CD8-positive, alpha-beta memory T cell (primary cell): Measurements from ENCODE around the gene AFAP1. TPM values are rescaled to one million over a fixed set of nuclear protein-coding genes. Genes with fewer than 3 reads are reported as not detected.

Experiments
- CTCF ChIA-PET: fragments of 350-600 bp; sonication (Branson Sonifier 250); formaldehyde crosslinking; loops from one replicate; lab custom pipeline; 2021; ENCODE audit warnings: antibody characterized with exemption; lab: Charles Lee
- POLR2A ChIA-PET: fragments of 350-600 bp; sonication (Branson Sonifier 250); formaldehyde crosslinking; loops from one replicate; lab custom pipeline; 2021; ENCODE audit warnings: antibody characterized with exemption; lab: Charles Lee
- DNase-seq, 5 donors: peaks; one replicate each; pipeline versions ENCODE4 v3.0.0 to v3.0.0-alpha.2; 2020 to 2022; ENCODE audit warnings: mixed read lengths in 1 of 5
- H3K27ac ChIP-seq: one replicate; pipeline ENCODE4 v1.7.0; 2013; ENCODE audit warnings: low read depth, mild to moderate bottlenecking, low read length, moderate library complexity
- H3K27me3 ChIP-seq: 2 replicates; pipeline ENCODE4 v1.7.0; 2013; ENCODE audit warnings: low read length, mild to moderate bottlenecking; ENCODE audit not compliant: insufficient read depth, poor library complexity, severe bottlenecking
- H3K36me3 ChIP-seq: 2 replicates; pipeline ENCODE4 v1.7.0; 2013; ENCODE audit warnings: mild to moderate bottlenecking, low read length, moderate library complexity; ENCODE audit not compliant: insufficient read depth
- H3K4me1 ChIP-seq: 2 replicates; pipeline ENCODE4 v1.7.0; 2013; ENCODE audit warnings: mild to moderate bottlenecking, low read length, moderate library complexity; ENCODE audit not compliant: insufficient read depth
- H3K4me3 ChIP-seq: 2 replicates; pipeline ENCODE4 v1.7.0; 2013; ENCODE audit warnings: mild to moderate bottlenecking, low read length
- H3K9me3 ChIP-seq: 2 replicates; pipeline ENCODE4 v1.7.0; 2013; ENCODE audit warnings: mild to moderate bottlenecking, low read length
- H3K27ac Mint-ChIP-seq, 8 donors: one replicate each; pipeline ENCODE4 v1.8.0; 2020 to 2021; ENCODE audit warnings: mixed read lengths in 8 of 8, mild to moderate bottlenecking in 6 of 8, inconsistent platforms in 3 of 8, moderate library complexity in 3 of 8
- H3K27me3 Mint-ChIP-seq, 2 donors: one replicate each; pipeline ENCODE4 v1.8.0; 2020 to 2021; ENCODE audit warnings: mixed read lengths in 2 of 2, mild to moderate bottlenecking in 1 of 2, moderate library complexity in 1 of 2
- H3K36me3 Mint-ChIP-seq, 3 donors: one replicate each; pipeline ENCODE4 v1.8.0; 2020 to 2021; ENCODE audit warnings: mixed read lengths in 3 of 3, inconsistent platforms in 1 of 3, mild to moderate bottlenecking in 1 of 3
- H3K4me1 Mint-ChIP-seq, 3 donors: one replicate each; pipeline ENCODE4 v1.8.0; 2020 to 2021; ENCODE audit warnings: mixed read lengths in 3 of 3, inconsistent platforms in 1 of 3, mild to moderate bottlenecking in 1 of 3
- H3K4me3 Mint-ChIP-seq, 7 donors: one replicate each; pipeline ENCODE4 v1.8.0; 2020 to 2021; ENCODE audit warnings: mixed read lengths in 7 of 7, mild to moderate bottlenecking in 6 of 7, moderate library complexity in 4 of 7, inconsistent platforms in 2 of 7
- H3K9me3 Mint-ChIP-seq, 5 donors: one replicate each; pipeline ENCODE4 v1.8.0; 2020 to 2022; ENCODE audit warnings: mixed read lengths in 5 of 5, mild to moderate bottlenecking in 3 of 5, moderate library complexity in 2 of 5, inconsistent platforms in 1 of 5
- polyA plus RNA-seq: library from polyadenylated mRNA; unstranded; fragments of 300-500 nt; fragmentation: Illumina TruSeq; gene quantifications from one replicate; pipeline ENCODE4 v1.2.3, GENCODE V29; 2021
- total RNA-seq, 2 experiments: library from RNA; stranded (reverse); gene quantifications; one replicate each; pipeline ENCODE4 v1.2.3, GENCODE V29; 2021

Gene AFAP1
- total and polyA plus RNA-seq, 3 experiments from 2014 or later, result 2.3 to 19.9 (median 18.4) TPM

DNA sequence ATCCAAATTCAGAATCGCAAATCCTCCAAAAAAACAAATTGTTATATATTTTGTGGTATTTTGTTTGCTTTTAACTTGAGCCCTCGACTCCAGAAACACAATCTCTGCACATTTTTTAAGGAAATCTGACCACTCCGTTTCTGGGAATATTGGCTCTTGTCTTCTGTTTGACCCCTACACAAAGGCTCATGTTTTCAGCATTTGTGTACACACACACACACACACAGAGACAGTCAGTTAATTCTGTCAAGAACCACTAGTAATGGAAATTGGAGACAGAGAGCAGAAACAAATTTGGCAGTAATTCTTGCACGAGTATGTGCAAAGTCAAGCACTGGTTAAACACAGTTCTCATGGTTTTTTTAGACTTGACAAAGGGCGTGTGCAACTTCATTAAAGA lies 115.4 kb downstream of the AFAP1 start:
- H3K9me3 ChIP-seq, result no peaks in the 10 kb centered on the region
- DNase-seq, result no peak
- Mint-ChIP-seq H3K36me3 (peaks cover 0 to 16% (median 9%) of the 10 kb centered on the region in 3 donors), H3K4me1 (peaks cover 25 to 34% (median 33%) of the 10 kb centered on the region in 3 donors), H3K9me3 (no peaks in the 10 kb centered on the region), H3K27ac (peak overlapping the region in 1 of 8 donors; percentile 11), H3K4me3 (no peak overlapping the region), H3K27me3 (peaks cover 0 to 5% of the 10 kb centered on the region in 2 donors)
- ChIA-PET POLR2A (no interaction called here), CTCF (interaction anchor here (0.8 to 2.0 kb wide), 4 partner anchors 16 to 22 kb away, joined by 3 to 9 read pairs (median 4); no protein-coding TSS in a partner anchor)
- H3K36me3 ChIP-seq, result no peaks in the 10 kb centered on the region
- peaks cover 19% of the 10 kb centered on the region for H3K4me1 ChIP-seq
- H3K4me3 ChIP-seq, result no peak overlapping the region
- no peaks in the 10 kb centered on the region for H3K27me3 ChIP-seq
- H3K27ac ChIP-seq, result no peak overlapping the region

DNA sequence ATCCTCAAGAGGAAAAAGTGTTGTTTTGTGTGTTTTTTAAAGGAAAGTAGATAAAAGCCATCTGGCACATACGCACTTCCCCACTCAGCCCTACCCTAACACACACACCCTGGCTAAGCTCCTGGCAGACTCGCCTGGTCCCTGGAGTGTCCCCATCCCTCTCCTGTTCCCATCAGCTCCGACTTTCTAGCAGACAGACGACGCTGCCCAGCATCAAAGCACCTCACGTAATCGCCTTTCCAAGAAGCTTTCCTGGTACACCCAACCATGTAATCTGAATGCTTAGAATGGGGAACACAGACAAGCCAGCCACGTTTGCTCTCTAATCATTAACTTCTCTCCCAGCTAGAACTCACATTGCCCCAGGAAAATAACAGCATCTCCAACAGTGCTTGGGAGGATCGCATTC lies 116.2 kb downstream of the AFAP1 start:
- H3K4me3 Mint-ChIP-seq, result no peak overlapping the region
- DNase-seq, result no peak
- H3K9me3 Mint-ChIP-seq, result no peaks in the 10 kb centered on the region
- H3K4me1 ChIP-seq, result peaks cover 11% of the 10 kb centered on the region
- peaks cover 0 to 22% (median 9%) of the 10 kb centered on the region in 3 donors for H3K36me3 Mint-ChIP-seq
- no peaks in the 10 kb centered on the region for H3K9me3 ChIP-seq
- no peaks in the 10 kb centered on the region for H3K27me3 ChIP-seq
- peaks cover 0 to 5% of the 10 kb centered on the region in 2 donors for H3K27me3 Mint-ChIP-seq
- H3K27ac ChIP-seq, result no peak overlapping the region
- peaks cover 17 to 26% (median 25%) of the 10 kb centered on the region in 3 donors for H3K4me1 Mint-ChIP-seq
- ChIA-PET POLR2A (interaction anchor here (0.6 kb wide), 1 partner anchor 1398 kb away, joined by 3 read pairs; no protein-coding TSS in a partner anchor), CTCF (interaction anchor here (0.6 to 2.0 kb wide), 4 partner anchors 15 to 22 kb away, joined by 3 to 9 read pairs (median 4); no protein-coding TSS in a partner anchor)
- H3K36me3 ChIP-seq, result no peaks in the 10 kb centered on the region
- H3K4me3 ChIP-seq, result no peak overlapping the region
- peak overlapping the region in 1 of 8 donors; percentile 75 for H3K27ac Mint-ChIP-seq

GRCh38 chr4:7822877-7823276 lies 116.8 kb downstream of the AFAP1 start:
- ChIA-PET CTCF (interaction anchor here (0.6 to 2.0 kb wide), 3 partner anchors 9 to 21 kb away, joined by 3 to 9 read pairs (median 3); no protein-coding TSS in a partner anchor), POLR2A (interaction anchor here (0.6 kb wide), 1 partner anchor 1398 kb away, joined by 3 read pairs; no protein-coding TSS in a partner anchor)
- Histone ChIP-seq H3K4me1 (peaks cover 6% of the 10 kb centered on the region), H3K4me3 (no peak overlapping the region), H3K36me3 (peaks cover 4% of the 10 kb centered on the region), H3K27me3 (no peaks in the 10 kb centered on the region), H3K9me3 (no peaks in the 10 kb centered on the region), H3K27ac (no peak overlapping the region)
- peaks cover 0 to 27% (median 12%) of the 10 kb centered on the region in 3 donors for H3K36me3 Mint-ChIP-seq
- H3K4me1 Mint-ChIP-seq, result peaks cover 11 to 21% (median 20%) of the 10 kb centered on the region in 3 donors
- peaks cover 0 to 5% of the 10 kb centered on the region in 2 donors for H3K27me3 Mint-ChIP-seq
- H3K27ac Mint-ChIP-seq, result no peak overlapping the region
- H3K9me3 Mint-ChIP-seq, result no peaks in the 10 kb centered on the region
- H3K4me3 Mint-ChIP-seq, result no peak overlapping the region
- no peak for DNase-seq

DNA sequence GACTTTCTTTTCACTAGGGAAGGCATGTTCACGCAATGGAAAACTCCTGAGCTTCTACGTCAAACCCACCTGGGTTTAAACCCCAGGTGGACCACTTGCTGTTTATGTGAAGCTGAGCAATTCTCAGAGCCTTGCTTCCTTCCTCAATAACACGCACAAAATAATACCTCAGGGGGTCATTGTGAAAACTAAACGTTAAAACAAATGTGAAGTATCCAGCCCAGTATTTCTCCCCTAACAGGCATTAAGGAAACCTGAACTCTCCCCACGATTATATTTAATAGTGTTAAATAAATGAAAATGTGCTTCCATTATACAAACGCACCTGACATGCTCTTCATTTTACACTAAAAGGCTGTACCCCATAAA lies 117.5 kb downstream of the AFAP1 start:
- Mint-ChIP-seq H3K4me1 (peaks cover 6 to 15% (median 13%) of the 10 kb centered on the region in 3 donors), H3K36me3 (peaks cover 0 to 31% (median 14%) of the 10 kb centered on the region in 3 donors), H3K27me3 (peaks cover 0 to 5% of the 10 kb centered on the region in 2 donors), H3K4me3 (no peak overlapping the region), H3K9me3 (no peaks in the 10 kb centered on the region), H3K27ac (no peak overlapping the region)
- Histone ChIP-seq H3K27me3 (no peaks in the 10 kb centered on the region), H3K9me3 (no peaks in the 10 kb centered on the region), H3K4me3 (no peak overlapping the region), H3K4me1 (no peaks in the 10 kb centered on the region), H3K27ac (no peak overlapping the region), H3K36me3 (peaks cover 4% of the 10 kb centered on the region)
- ChIA-PET CTCF (interaction anchor here (1.2 to 1.6 kb wide), 2 partner anchors 9 to 10 kb away, joined by 3 to 4 read pairs; no protein-coding TSS in a partner anchor), POLR2A (no interaction called here)
- DNase-seq, result no peak

DNA sequence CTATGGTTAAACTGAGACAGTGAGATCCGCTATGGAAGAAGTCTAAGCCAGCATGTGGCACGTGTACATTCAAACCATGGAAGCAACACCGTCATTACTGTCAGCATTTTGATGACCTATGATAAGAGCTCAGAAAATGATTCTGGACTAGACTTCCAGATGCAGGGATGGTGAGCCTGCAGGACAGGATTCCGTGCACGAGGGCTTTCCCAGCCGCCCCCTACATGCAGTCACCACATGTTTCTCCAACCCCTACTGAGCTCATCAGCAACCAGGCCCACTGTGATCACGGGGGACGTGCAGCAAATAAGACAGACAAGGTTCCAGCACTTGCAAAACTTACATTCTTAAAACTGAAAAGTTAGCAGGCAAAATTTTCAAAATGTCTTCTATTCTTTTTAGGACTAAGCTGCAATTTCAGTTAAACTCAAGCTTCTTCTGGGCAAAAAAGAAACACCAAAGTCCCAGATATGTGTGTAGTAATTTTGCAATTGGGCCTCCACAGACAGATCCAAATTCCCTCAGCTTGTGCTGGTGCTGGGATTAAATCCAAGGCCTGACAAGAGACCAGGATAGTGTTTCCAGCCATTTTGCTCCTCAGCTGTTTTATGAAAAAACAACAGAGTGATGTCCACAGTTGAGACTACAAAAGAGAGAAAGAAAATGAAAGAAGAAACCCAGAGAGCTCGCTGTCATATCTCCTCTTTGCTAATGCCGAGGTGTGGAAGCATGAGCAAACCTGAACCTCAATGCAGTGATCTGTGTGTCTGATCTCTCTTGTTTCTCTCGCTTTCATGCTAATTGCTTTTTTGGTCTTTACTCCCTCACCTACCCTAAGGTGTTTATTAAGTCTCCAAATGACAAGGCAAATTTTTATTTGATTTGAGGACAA lies 118.2 kb downstream of the AFAP1 start:
- no peak for DNase-seq

DNA sequence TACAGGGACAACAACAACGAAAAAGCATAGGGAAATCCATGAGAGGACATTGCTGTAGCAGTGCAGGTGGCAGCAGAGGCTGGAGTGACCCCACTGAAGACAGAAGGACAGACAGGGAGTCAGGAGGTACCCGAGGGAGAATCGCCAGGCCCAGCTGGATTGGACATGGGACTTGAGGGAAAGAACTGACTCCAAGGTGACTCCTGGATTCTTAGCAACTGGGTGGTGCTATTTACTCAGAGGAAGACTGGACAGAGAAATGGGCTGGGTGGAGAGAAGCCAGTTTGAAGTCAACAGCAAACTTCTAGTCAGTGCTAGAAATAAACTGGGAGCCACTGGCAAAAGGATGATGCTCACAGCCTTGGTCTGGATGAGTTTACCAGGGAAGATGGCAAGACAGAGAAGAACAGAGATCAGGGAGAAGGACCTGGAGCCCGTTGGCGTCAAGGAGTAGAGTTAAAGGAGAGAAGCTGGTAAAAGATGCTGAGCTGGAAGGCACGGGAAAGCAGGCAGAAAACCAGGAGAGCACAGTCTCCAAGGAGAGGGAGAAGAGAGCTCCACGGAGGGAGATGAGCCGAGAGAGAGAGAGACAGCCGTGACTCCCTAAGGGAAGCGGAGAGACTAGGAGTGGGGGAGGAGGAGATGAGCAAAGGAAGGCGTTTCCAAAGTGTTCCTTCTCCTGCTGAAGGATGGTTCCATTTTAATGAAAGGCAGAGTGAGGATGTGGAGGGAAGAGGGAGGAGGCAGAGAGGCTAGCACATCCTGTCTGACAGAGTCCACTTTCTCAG lies 119.4 kb downstream of the AFAP1 start:
- peaks cover 2 to 5% (median 3%) of the 10 kb centered on the region in 3 donors for H3K4me1 Mint-ChIP-seq
- H3K36me3 Mint-ChIP-seq, result peaks cover 0 to 42% (median 17%) of the 10 kb centered on the region in 3 donors
- POLR2A ChIA-PET, result interaction anchor here (0.6 to 1.3 kb wide), 2 partner anchors 11 to 615 kb away, joined by 6 to 12 read pairs; no protein-coding TSS in a partner anchor
- no peaks in the 10 kb centered on the region for H3K9me3 Mint-ChIP-seq
- CTCF ChIA-PET, result interaction anchor here (1.5 to 5.5 kb wide), 3 partner anchors 17 to 120 kb away, joined by 3 to 39 read pairs (median 4); partner anchors contain the start of gene AFAP1
- H3K27ac Mint-ChIP-seq, result peak overlapping the region in 1 of 8 donors; percentile 74
- DNase-seq, result no peak
- no peak overlapping the region for H3K27ac ChIP-seq
- no peaks in the 10 kb centered on the region for H3K9me3 ChIP-seq
- peaks cover 0 to 5% of the 10 kb centered on the region in 2 donors for H3K27me3 Mint-ChIP-seq
- H3K4me1 ChIP-seq, result no peaks in the 10 kb centered on the region
- H3K4me3 ChIP-seq, result no peak overlapping the region
- peaks cover 8% of the 10 kb centered on the region for H3K36me3 ChIP-seq
- H3K4me3 Mint-ChIP-seq, result no peak overlapping the region
- H3K27me3 ChIP-seq, result no peaks in the 10 kb centered on the region

More for the DNA sequence above, 118.2 kb downstream of the AFAP1 start:
- ChIA-PET POLR2A (interaction anchor here (0.6 to 1.3 kb wide), 2 partner anchors 10 to 614 kb away, joined by 6 to 12 read pairs; no protein-coding TSS in a partner anchor), CTCF (interaction anchor here (1.2 to 5.5 kb wide), 5 partner anchors 10 to 118 kb away, joined by 3 to 39 read pairs (median 4); partner anchors contain the start of gene AFAP1)
- no peaks in the 10 kb centered on the region for H3K27me3 ChIP-seq
- H3K9me3 ChIP-seq, result no peaks in the 10 kb centered on the region
- H3K36me3 ChIP-seq, result peaks cover 4% of the 10 kb centered on the region
- H3K27ac ChIP-seq, result no peak overlapping the region
- H3K4me3 Mint-ChIP-seq, result no peak overlapping the region
- H3K36me3 Mint-ChIP-seq, result peaks cover 0 to 34% (median 12%) of the 10 kb centered on the region in 3 donors
- H3K9me3 Mint-ChIP-seq, result no peaks in the 10 kb centered on the region
- H3K4me1 ChIP-seq, result no peaks in the 10 kb centered on the region
- H3K4me1 Mint-ChIP-seq, result peaks cover 2 to 8% (median 7%) of the 10 kb centered on the region in 3 donors
- H3K4me3 ChIP-seq, result no peak overlapping the region
- H3K27me3 Mint-ChIP-seq, result peaks cover 0 to 5% of the 10 kb centered on the region in 2 donors
- H3K27ac Mint-ChIP-seq, result peak overlapping the region in 2 of 8 donors; percentile 50 to 85

GRCh38 chr4:7819446-7819845 lies 120.2 kb downstream of the AFAP1 start:
- no peaks in the 10 kb centered on the region for H3K9me3 Mint-ChIP-seq
- H3K27me3 Mint-ChIP-seq, result peaks cover 0 to 3% of the 10 kb centered on the region in 2 donors
- H3K27ac ChIP-seq, result no peak overlapping the region
- no peaks in the 10 kb centered on the region for H3K27me3 ChIP-seq
- CTCF ChIA-PET, result interaction anchor here (1.6 to 5.5 kb wide), 2 partner anchors 16 to 24 kb away, joined by 4 to 39 read pairs; no protein-coding TSS in a partner anchor
- POLR2A ChIA-PET, result no interaction called here
- no peaks in the 10 kb centered on the region for H3K9me3 ChIP-seq
- no peaks in the 10 kb centered on the region for H3K4me1 ChIP-seq
- H3K4me1 Mint-ChIP-seq, result peaks cover 0 to 5% (median 3%) of the 10 kb centered on the region in 3 donors
- peak overlapping the region in 4 of 8 donors; percentile 9 to 62 (median 51) for H3K27ac Mint-ChIP-seq
- no peak overlapping the region for H3K4me3 Mint-ChIP-seq
- DNase-seq, result no peak
- no peak overlapping the region for H3K4me3 ChIP-seq
- H3K36me3 ChIP-seq, result peaks cover 8% of the 10 kb centered on the region
- H3K36me3 Mint-ChIP-seq, result peaks cover 0 to 50% (median 20%) of the 10 kb centered on the region in 3 donors
